ENCODE measurements around the gene ANAPC2.

ANAPC2 gene

GRCh38 chr9:137173796-137174664 is 14.3 kb downstream of the ANAPC2 start:
- no peak for DNase-seq

DNA sequence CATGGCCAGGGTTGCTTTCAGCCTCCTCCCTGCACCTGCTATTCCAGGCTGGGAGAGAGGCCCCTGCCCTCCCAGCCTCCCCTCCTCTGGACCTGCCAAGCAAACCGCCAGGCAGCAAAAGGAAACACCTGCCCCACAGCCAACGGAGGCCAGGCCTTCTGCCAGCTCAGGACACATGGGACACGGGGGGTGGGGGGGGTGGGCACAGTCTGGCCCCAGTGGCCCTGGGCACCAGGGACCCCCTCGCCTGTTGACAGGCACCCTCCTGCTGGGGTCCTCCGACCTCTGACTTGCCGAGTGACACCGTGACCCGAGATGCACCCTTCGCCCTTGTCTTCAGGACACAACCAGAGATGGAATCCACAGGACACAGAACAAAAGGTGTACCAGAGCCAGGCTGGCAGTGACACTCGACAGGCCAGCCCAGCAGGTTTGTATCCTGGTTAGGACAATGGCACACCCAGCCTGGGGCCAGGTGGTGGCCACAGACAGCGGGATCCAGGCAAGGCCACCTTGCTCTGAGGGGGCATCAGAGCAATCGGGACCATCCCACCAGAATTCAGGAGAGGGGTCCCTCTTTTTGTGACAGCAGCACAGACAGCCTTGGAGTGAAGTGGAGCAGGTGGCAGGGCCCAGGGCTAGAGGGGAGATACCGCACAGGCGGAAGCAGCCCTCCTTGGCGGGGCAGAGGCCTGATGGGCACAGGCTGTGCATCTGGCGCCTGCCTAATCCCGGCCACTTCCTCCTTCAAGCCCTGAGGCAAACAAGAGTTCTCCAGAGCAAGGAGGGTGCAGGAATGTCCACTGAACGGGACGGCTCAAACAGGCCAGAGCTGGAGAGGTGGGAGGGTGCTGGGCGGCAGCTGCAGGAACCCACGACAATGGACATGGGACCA is 15.2 kb downstream of the ANAPC2 start:
- DNase-seq: no peak

- DNase-seq: no peak
Measured at GRCh38 chr9:137171149-137171900, 17.0 kb downstream of the ANAPC2 start.

- DNase-seq: no peak
Measured at GRCh38 chr9:137170486-137171148, 17.7 kb downstream of the ANAPC2 start.

GRCh38 chr9:137169896-137170358 is 18.4 kb downstream of the ANAPC2 start, which contains the start of gene LRRC26:
LRRC26 (minus strand) TSS chr9:137170051; CDS start chr9:137169943, 108 bp downstream.
- DNase-seq: no peak

GRCh38 chr9:137168904-137169856 is 19.2 kb downstream of the ANAPC2 start:
- DNase-seq: no peak

DNA sequence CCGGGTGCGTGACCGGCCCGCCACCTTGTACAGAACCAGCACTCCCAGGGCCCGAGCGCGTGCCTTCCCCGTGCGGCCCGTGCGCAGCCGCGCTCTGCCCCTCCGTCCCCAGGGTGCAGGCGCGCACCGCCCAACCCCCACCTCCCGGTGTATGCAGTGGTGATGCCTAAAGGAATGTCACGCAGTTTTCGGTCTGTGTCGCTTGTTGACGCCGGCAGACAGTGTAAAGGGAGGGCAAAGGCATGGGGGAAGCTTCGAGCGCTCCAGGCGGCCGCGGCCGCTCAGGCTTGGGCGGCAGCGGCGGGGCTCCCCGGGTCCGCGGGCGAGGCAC is 19.8 kb downstream of the ANAPC2 start:
- no peak for DNase-seq

DNA sequence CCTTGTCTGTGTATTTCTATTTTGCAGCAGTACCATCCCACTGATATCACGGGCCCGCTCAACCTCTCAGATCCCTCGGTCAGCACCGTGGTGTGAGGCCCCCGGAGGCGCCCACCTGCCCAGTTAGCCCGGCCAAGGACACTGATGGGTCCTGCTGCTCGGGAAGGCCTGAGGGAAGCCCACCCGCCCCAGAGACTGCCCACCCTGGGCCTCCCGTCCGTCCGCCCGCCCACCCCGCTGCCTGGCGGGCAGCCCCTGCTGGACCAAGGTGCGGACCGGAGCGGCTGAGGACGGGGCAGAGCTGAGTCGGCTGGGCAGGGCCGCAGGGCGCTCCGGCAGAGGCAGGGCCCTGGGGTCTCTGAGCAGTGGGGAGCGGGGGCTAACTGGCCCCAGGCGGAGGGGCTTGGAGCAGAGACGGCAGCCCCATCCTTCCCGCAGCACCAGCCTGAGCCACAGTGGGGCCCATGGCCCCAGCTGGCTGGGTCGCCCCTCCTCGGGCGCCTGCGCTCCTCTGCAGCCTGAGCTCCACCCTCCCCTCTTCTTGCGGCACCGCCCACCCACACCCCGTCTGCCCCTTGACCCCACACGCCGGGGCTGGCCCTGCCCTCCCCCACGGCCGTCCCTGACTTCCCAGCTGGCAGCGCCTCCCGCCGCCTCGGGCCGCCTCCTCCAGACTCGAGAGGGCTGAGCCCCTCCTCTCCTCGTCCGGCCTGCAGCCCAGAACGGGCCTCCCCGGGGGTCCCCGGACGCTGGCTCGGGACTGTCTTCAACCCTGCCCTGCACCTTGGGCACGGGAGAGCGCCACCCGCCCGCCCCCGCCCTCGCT is 20.4 kb downstream of the ANAPC2 start:
- no peak for DNase-seq

DNA sequence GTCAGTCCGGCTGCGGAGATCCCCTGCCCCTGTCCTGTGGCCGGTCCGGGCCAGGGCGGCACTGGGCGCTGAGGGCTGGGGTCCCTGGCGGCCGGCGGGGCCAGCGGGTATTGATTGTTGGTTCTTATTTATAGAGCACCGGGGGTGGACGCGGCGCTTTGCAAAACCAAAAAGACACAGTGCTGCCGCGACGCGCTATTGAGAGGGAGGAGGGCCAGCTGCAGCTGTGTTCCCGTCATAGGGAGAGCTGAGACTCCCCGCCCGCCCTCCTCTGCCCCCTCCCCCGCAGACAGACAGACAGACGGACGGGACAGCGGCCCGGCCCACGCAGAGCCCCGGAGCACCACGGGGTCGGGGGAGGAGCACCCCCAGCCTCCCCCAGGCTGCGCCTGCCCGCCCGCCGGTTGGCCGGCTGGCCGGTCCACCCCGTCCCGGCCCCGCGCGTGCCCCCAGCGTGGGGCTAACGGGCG is 21.0 kb downstream of the ANAPC2 start:
- no peak for DNase-seq

DNA sequence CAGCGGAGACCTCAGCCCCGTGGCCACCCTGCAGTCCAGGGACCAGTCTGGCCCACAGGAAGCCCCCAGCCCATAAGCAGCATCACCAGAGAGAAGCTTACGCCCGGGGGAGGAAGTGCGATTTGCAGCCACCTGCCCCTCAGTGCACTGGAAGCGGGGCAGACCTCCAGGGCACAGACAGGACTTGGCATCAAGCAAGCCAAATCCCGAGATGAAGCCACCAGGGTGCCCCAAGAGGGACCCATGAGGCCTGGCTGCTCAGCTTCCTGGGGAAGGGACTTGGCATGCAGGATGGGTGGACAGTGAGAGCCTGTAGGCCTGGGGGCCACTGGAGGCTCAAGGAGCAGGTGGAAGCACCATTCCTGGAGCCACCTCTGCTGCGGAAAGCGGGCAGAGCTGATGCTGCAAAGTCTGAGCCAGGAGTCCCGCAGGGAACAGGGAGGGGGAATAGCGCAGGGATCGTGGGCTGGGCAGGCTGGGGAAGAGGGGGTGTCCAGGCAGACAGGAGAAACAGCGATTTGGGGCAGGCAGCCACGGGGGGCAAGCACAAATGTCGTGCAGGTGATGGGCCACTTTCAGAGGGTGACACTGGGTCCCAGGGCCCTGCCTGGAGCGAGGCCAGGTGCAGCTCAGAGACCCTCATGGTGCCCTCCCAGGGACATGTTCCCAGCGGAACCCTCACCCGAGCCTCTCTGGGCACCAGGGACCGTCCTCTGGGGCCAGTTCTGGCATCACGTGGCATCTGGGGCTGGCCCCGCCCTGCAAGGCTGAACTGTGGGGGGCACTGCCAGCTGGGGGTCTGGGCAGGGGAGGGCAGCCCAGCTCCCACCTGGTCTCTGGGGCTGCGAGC is 21.8 kb downstream of the ANAPC2 start:
- no peak for DNase-seq

GRCh38 chr9:137165250-137165836 is 23.0 kb downstream of the ANAPC2 start:
- no peak for DNase-seq

- DNase-seq: no peak
Measured at GRCh38 chr9:137164370-137165249, 23.8 kb downstream of the ANAPC2 start.

- no peak for DNase-seq
Measured at GRCh38 chr9:137163805-137164204, 24.6 kb downstream of the ANAPC2 start.

DNA sequence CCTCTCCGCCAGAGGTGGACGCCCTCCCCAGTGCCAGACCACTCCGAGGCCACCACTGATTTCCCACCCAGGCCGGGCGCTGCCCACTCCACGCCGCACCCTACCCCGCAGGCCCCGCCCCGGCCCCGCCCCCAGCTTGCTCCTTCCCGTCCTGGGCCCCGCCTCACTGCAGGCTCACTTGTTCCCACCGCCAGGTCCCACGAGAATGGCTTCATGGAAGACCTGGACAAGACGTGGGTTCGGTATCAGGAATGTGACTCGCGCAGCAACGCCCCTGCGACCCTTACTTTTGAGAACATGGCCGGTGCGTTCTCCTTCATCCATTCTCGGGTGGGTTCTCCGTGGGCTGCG is 25.0 kb downstream of the ANAPC2 start:
- no peak for DNase-seq

DNA sequence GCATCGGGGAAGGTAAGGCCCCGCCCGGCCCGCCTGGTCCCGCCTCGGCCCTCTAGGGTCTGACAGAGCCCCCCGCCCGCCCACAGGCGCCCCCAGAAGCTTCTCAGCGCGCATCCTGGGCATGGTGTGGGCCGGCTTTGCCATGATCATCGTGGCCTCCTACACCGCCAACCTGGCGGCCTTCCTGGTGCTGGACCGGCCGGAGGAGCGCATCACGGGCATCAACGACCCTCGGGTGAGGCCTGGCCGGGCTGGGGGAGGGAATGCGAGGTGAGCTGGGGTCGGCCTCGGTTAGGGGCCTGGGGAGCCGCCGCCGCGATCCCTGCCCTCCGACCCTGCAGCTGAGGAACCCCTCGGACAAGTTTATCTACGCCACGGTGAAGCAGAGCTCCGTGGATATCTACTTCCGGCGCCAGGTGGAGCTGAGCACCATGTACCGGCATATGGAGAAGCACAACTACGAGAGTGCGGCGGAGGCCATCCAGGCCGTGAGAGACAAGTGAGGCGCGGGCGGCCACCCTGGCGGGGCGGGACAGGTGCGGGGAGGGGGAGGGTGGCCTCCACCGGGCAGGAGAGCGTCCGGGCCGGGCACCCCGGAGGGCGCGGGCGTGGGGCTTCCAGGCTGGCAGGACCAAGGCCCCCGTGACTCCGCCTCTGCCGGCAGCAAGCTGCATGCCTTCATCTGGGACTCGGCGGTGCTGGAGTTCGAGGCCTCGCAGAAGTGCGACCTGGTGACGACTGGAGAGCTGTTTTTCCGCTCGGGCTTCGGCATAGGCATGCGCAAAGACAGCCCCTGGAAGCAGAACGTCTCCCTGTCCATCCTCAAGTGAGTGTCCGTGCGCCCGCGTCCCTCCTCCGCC is 25.6 kb downstream of the ANAPC2 start:
- DNase-seq: no peak

DNA sequence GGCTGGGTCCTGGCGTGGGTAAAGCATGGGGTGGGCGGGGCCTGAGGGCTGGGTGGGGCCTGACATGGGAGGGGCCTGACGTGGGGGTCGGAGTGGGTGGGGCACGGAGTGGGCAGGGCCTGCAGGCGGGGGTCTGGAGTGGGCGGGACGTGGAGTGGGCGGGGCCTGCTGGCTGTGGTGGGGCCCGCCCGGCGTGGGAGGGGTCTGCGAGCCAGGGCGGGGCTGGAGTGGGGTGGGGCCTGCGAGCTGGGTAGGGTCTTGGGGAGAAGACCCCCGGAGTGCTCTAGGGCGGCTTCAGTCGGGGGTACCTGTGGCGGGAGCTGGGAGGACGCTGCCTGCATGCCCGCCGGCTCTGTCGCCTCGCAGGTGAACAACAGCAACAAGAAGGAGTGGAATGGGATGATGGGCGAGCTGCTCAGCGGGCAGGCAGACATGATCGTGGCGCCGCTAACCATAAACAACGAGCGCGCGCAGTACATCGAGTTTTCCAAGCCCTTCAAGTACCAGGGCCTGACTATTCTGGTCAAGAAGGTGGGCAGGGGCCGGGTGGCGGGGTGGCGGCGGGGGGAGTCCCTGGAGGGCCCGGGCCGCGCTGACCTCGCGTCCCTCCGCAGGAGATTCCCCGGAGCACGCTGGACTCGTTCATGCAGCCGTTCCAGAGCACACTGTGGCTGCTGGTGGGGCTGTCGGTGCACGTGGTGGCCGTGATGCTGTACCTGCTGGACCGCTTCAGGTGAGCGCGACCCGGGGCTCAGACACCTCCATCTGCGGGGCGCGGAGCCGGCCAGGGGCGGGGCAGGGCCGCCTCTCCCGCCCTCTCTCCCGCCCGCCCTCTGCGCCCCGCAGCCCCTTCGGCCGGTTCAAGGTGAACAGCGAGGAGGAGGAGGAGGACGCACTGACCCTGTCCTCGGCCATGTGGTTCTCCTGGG is 26.5 kb downstream of the ANAPC2 start:
- DNase-seq: no peak
